ENCODE data around the gene S100A12.

DNA sequence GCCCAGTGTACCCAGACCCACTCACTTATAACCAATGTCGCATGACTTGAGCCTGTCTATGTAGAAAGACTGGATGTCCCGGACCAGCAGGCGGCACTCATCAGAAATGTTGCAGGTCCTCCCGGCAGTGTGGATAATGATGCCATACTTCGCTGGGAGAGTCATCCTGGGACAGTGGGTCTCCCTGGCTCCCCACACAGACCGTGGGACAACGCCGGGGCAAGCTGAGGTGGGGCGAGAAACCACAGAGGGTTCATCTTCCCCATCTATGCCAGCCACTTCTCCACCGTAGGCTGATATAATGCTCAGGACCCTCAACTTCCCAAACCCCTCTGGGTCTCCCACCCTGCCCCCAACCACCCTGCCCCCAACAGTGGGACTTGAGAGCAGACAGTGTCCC lies 35.1 kb downstream of the S100A12 start:
- no peak for TF ChIP-seq EZH2phosphoT487 (IDR thresholded peaks at IDR 0.05; ENCODE audit: borderline replicate concordance, low read length)
- TF ChIP-seq, protein P1, sequence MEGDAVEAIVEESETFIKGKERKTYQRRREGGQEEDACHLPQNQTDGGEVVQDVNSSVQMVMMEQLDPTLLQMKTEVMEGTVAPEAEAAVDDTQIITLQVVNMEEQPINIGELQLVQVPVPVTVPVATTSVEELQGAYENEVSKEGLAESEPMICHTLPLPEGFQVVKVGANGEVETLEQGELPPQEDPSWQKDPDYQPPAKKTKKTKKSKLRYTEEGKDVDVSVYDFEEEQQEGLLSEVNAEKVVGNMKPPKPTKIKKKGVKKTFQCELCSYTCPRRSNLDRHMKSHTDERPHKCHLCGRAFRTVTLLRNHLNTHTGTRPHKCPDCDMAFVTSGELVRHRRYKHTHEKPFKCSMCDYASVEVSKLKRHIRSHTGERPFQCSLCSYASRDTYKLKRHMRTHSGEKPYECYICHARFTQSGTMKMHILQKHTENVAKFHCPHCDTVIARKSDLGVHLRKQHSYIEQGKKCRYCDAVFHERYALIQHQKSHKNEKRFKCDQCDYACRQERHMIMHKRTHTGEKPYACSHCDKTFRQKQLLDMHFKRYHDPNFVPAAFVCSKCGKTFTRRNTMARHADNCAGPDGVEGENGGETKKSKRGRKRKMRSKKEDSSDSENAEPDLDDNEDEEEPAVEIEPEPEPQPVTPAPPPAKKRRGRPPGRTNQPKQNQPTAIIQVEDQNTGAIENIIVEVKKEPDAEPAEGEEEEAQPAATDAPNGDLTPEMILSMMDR (conservative IDR thresholded peaks at IDR 0.05; ENCODE audit: low read depth, low read length), result no peak
- no peak for TF ChIP-seq EZH2 (IDR thresholded peaks at IDR 0.05; ENCODE audit: low read length, unreplicated experiment)
